Measurements from ENCODE around the gene NAMPT. TPM values are rescaled to one million over a fixed set of nuclear protein-coding genes. Genes with fewer than 3 reads are reported as not detected.

NAMPT gene
- total RNA-seq (2022) (379 and 392 TPM in 2 replicates), Bru-seq, nascent RNA (percentile 100 among the genes with signal in this experiment), BruChase-seq, experiment 1, labeled RNA remaining after a 6-hour chase (percentile 99 among the genes with signal in this experiment), BruChase-seq, experiment 2, labeled RNA remaining after a 2-hour chase (percentile 99 among the genes with signal in this experiment)
- long read RNA-seq, full-length matches to known transcripts, result 584 of 705 reads
- long read RNA-seq, partial matches to known transcripts, result 19 of 705 reads
- long read RNA-seq, other reads (novel, unspliced or antisense), result 102 of 705 reads

- H3K4me3 Mint-ChIP-seq (ENCODE audit: unreplicated experiment), result peak within 1 kb of the TSS; percentile 100
- peaks cover 41% of the 10 kb centered on the region for H3K36me3 Mint-ChIP-seq (ENCODE audit: insufficient read depth, unreplicated experiment)
- ChIA-PET CTCF (interaction anchor here (0.7 to 1.9 kb wide), 6 partner anchors 11 to 1133 kb away, joined by 3 to 7 read pairs (median 4); no protein-coding TSS in a partner anchor), POLR2A (interaction anchor here (0.7 to 5.1 kb wide), 26 partner anchors 9 to 219 kb away, joined by 3 to 94 read pairs (median 5); partner anchors contain the start of gene SYPL1)
- peaks cover 17% of the 10 kb centered on the region for H3K4me1 Mint-ChIP-seq (ENCODE audit: insufficient read depth, unreplicated experiment)
- H3K9me3 Mint-ChIP-seq (ENCODE audit: unreplicated experiment), result no peaks in the 10 kb centered on the region
- intact Hi-C loops (cut with micrococcal nuclease), result loop anchor here (1.0 to 5.0 kb wide), 7 partner anchors 29 to 453 kb away; no protein-coding TSS in a partner anchor
- no peak for DNase-seq (ENCODE audit: unreplicated experiment)
- peak within 1 kb of the TSS; percentile 98 for H3K27ac Mint-ChIP-seq (ENCODE audit: low read depth, unreplicated experiment)
- no TSS peak for BruUV-seq (replicated peaks)
- no peaks in the 10 kb centered on the region for H3K27me3 Mint-ChIP-seq (ENCODE audit: insufficient read depth, unreplicated experiment)
- no peak for TF ChIP-seq CTCF (IDR thresholded peaks at IDR 0.05; ENCODE audit: unreplicated experiment)
These were observed at the start of gene NAMPT for GRCh38 chr7:106284714-106285050. TSS of gene NAMPT (minus strand) at chr7:106284983. CDS start at chr7:106284884, 99 bp downstream.

GRCh38 chr7:106332201-106332600, 47.4 kb upstream of the NAMPT start:
- no peaks in the 10 kb centered on the region for H3K27me3 Mint-ChIP-seq (ENCODE audit: insufficient read depth, unreplicated experiment)
- no peak for DNase-seq (ENCODE audit: unreplicated experiment)
- H3K4me1 Mint-ChIP-seq (ENCODE audit: insufficient read depth, unreplicated experiment), result peaks cover 13% of the 10 kb centered on the region
- POLR2A ChIA-PET, result interaction anchor here (1.1 to 1.6 kb wide), 3 partner anchors 11 to 48 kb away, joined by 3 to 7 read pairs (median 3); partner anchors contain the start of gene NAMPT
- TF ChIP-seq CTCF (IDR thresholded peaks at IDR 0.05; ENCODE audit: unreplicated experiment), result no peak
- no TSS peak for BruUV-seq (replicated peaks)
- H3K9me3 Mint-ChIP-seq (ENCODE audit: unreplicated experiment), result no peaks in the 10 kb centered on the region
- no peak overlapping the region for H3K4me3 Mint-ChIP-seq (ENCODE audit: unreplicated experiment)
- no peaks in the 10 kb centered on the region for H3K36me3 Mint-ChIP-seq (ENCODE audit: insufficient read depth, unreplicated experiment)
- CTCF ChIA-PET, result interaction anchor here (0.7 kb wide), 2 partner anchors 69 to 168 kb away, joined by 3 to 4 read pairs; no protein-coding TSS in a partner anchor
- no peak overlapping the region for H3K27ac Mint-ChIP-seq (ENCODE audit: low read depth, unreplicated experiment)
- intact Hi-C loops (cut with micrococcal nuclease), result no loop called here

GRCh38 chr7:106331441-106332175, 46.8 kb upstream of the NAMPT start:
- CTCF ChIA-PET, result interaction anchor here (0.6 to 0.7 kb wide), 2 partner anchors 68 to 1226 kb away, joined by 3 to 4 read pairs; no protein-coding TSS in a partner anchor
- Mint-ChIP-seq H3K36me3 (ENCODE audit: insufficient read depth, unreplicated experiment) (no peaks in the 10 kb centered on the region), H3K9me3 (ENCODE audit: unreplicated experiment) (no peaks in the 10 kb centered on the region), H3K4me1 (ENCODE audit: insufficient read depth, unreplicated experiment) (peaks cover 13% of the 10 kb centered on the region), H3K27me3 (ENCODE audit: insufficient read depth, unreplicated experiment) (no peaks in the 10 kb centered on the region), H3K4me3 (ENCODE audit: unreplicated experiment) (no peak overlapping the region), H3K27ac (ENCODE audit: low read depth, unreplicated experiment) (no peak overlapping the region)
- intact Hi-C loops (cut with micrococcal nuclease), result no loop called here
- TF ChIP-seq CTCF (IDR thresholded peaks at IDR 0.05; ENCODE audit: unreplicated experiment), result no peak
- no TSS peak for BruUV-seq (replicated peaks)
- POLR2A ChIA-PET, result interaction anchor here (0.6 to 2.5 kb wide), 7 partner anchors 8 to 392 kb away, joined by 3 to 11 read pairs (median 4); partner anchors contain the start of gene NAMPT
- DNase-seq (ENCODE audit: unreplicated experiment), result no peak

All from MCF 10A (cell line).